Tibial artery (tissue), 4 donors: ENCODE data around the gene RAVER2.

Source experiments
- DNase-seq, 2 donors: peaks; one replicate each; pipeline ENCODE4 v3.0.0-alpha.2; 2019
- H3K27ac ChIP-seq, 2 donors: fragments of 200-600 bp; sonication (generic) in 1 of 2; 1 replicate in 1 of 2; 2 replicates in 1 of 2; pipeline ENCODE4 v1.5.1; 2018 to 2019; ENCODE audit warnings: mild to moderate bottlenecking in 1 of 2
- H3K27me3 ChIP-seq, 2 donors: fragments of 200-600 bp; sonication (generic) in 1 of 2; one replicate each; pipeline versions ENCODE4 v1.5.1 to v1.6.0; 2016 to 2019
- H3K36me3 ChIP-seq, 3 donors: fragments of 200-600 bp; sonication (generic) in 2 of 3; one replicate each; pipeline ENCODE4 v1.5.1; 2016 to 2019; ENCODE audit warnings: mild to moderate bottlenecking in 2 of 3
- H3K4me1 ChIP-seq, 4 donors: fragments of 200-600 bp; sonication (generic) in 2 of 4; 1 replicate in 3 of 4; 2 replicates in 1 of 4; pipeline ENCODE4 v1.5.1; 2016 to 2019
- H3K4me3 ChIP-seq, 2 donors: fragments of 200-600 bp; sonication (generic) in 1 of 2; 1 replicate in 1 of 2; 2 replicates in 1 of 2; pipeline ENCODE4 v1.5.1; 2018 to 2019; ENCODE audit warnings: mild to moderate bottlenecking in 2 of 2
- H3K9me3 ChIP-seq, 3 donors: fragments of 200-600 bp; sonication (generic) in 1 of 3; one replicate each; pipeline ENCODE4 v1.5.1; 2016 to 2019
- CTCF ChIP-seq, 2 experiments: fragments of 200-600 bp in 1 of 2; fragments of 450-650 bp in 1 of 2; IDR thresholded peaks; one replicate each; pipeline ENCODE4 v1.5.1; 2017 to 2019; ENCODE audit warnings: antibody characterized with exemption in 2 of 2, mild to moderate bottlenecking in 1 of 2, moderate library complexity in 1 of 2
- intact Hi-C: fragments of 100-400 bp; cut with DNase I; formaldehyde crosslinking; loops from one replicate; pipeline ENCODE4 v1.15.0; 2023; ENCODE audit warnings: low total_unique reads

RAVER2 gene

DNA sequence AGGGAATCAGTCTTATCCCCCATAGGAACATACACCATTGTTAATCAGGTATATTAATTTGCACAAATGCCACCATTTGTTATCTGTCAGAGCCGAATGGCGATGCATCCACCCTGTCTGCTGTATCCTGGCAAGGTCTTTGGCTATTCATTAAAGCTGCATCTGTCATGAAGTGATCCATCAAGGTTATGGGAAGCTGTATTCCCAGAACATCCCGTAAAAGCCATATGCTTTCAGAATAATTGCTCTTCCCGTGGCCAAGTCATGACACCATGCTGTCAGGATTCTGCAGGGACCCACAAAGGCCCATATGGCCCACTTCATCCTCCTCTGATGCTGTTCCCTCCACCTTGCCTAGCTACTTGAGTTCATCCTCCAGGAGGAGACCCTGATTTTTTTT lies 103.9 kb downstream of the RAVER2 start:
- H3K36me3 ChIP-seq = peaks cover 55 to 100% (median 91%) of the 10 kb centered on the region in 3 donors
- H3K4me1 ChIP-seq = no peaks in the 10 kb centered on the region
- intact Hi-C loops = no loop called here
- no peak for TF ChIP-seq CTCF (IDR thresholded peaks at IDR 0.05)
- H3K27me3 ChIP-seq = no peaks in the 10 kb centered on the region
- H3K27ac ChIP-seq = no peak overlapping the region
- DNase-seq = no peak
- no peak overlapping the region for H3K4me3 ChIP-seq
- no peaks in the 10 kb centered on the region for H3K9me3 ChIP-seq

- Histone ChIP-seq H3K4me3 (no peak overlapping the region), H3K4me1 (no peaks in the 10 kb centered on the region), H3K27me3 (no peaks in the 10 kb centered on the region), H3K36me3 (peaks cover 56 to 100% (median 92%) of the 10 kb centered on the region in 3 donors), H3K27ac (no peak overlapping the region), H3K9me3 (no peaks in the 10 kb centered on the region)
- DNase-seq = no peak
- no peak for TF ChIP-seq CTCF (IDR thresholded peaks at IDR 0.05)
- intact Hi-C loops = no loop called here
These were observed 105.1 kb downstream of the RAVER2 start for GRCh38 chr1:64849942-64850341.

DNA sequence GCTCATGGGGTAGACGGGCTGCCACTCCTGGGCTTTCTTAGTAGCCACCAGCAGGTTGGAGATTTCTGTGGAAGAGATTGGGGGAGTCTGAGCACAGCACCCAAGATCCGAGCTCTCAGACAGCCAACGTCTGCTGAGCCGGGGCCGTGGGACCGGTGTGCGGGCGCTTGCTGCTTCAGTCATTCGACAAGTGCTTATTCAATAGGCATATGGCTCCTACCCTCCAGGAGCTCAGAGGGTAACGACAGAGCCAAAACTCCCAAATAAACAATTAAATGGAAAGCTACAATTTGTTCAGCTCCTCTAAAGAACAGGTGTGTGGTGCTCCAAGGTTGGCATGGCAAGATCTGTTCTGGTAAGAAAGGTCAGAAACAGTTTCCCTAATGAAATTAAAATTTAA lies 106.0 kb downstream of the RAVER2 start:
- Histone ChIP-seq H3K9me3 (no peaks in the 10 kb centered on the region), H3K4me1 (no peaks in the 10 kb centered on the region), H3K27ac (no peak overlapping the region), H3K27me3 (no peaks in the 10 kb centered on the region), H3K36me3 (peaks cover 55 to 100% (median 91%) of the 10 kb centered on the region in 3 donors), H3K4me3 (no peak overlapping the region)
- DNase-seq = no peak
- no peak for TF ChIP-seq CTCF (IDR thresholded peaks at IDR 0.05)
- intact Hi-C loops = no loop called here

GRCh38 chr1:64851664-64852063 lies 106.8 kb downstream of the RAVER2 start:
- Histone ChIP-seq H3K27me3 (no peaks in the 10 kb centered on the region), H3K27ac (no peak overlapping the region), H3K9me3 (no peaks in the 10 kb centered on the region), H3K36me3 (peaks cover 49 to 100% (median 91%) of the 10 kb centered on the region in 3 donors), H3K4me1 (no peaks in the 10 kb centered on the region), H3K4me3 (no peak overlapping the region)
- DNase-seq = no peak
- intact Hi-C loops = no loop called here
- no peak for TF ChIP-seq CTCF (IDR thresholded peaks at IDR 0.05)

GRCh38 chr1:64854674-64855073 lies 109.8 kb downstream of the RAVER2 start:
- H3K27me3 ChIP-seq = no peaks in the 10 kb centered on the region
- H3K36me3 ChIP-seq = peaks cover 60 to 100% (median 93%) of the 10 kb centered on the region in 3 donors
- H3K4me1 ChIP-seq = no peaks in the 10 kb centered on the region
- no peak for TF ChIP-seq CTCF (IDR thresholded peaks at IDR 0.05)
- DNase-seq = no peak
- H3K27ac ChIP-seq = no peak overlapping the region
- no peaks in the 10 kb centered on the region for H3K9me3 ChIP-seq
- H3K4me3 ChIP-seq = no peak overlapping the region
- intact Hi-C loops = no loop called here

- H3K27me3 ChIP-seq = no peaks in the 10 kb centered on the region
- peaks cover 57 to 100% (median 89%) of the 10 kb centered on the region in 3 donors for H3K36me3 ChIP-seq
- H3K4me3 ChIP-seq = no peak overlapping the region
- H3K9me3 ChIP-seq = no peaks in the 10 kb centered on the region
- TF ChIP-seq CTCF (IDR thresholded peaks at IDR 0.05) = no peak
- intact Hi-C loops = no loop called here
- H3K4me1 ChIP-seq = no peaks in the 10 kb centered on the region
- no peak for DNase-seq
- H3K27ac ChIP-seq = no peak overlapping the region
These were observed 110.7 kb downstream of the RAVER2 start for GRCh38 chr1:64855557-64855956.
